ENCODE measurements around the gene ERBB4. TPM values are rescaled to one million over a fixed set of nuclear protein-coding genes. Genes with fewer than 3 reads are reported as not detected.

ERBB4 gene
- total and polyA plus RNA-seq, 2 of the 8 experiments (the other 6 are each of a cell fraction or from before 2014, with no cell fraction given): 0.34 to 1.3 TPM

- WGBS, 2 experiments (ENCODE audit: extremely low coverage in 1 of 2, insufficient coverage in 1 of 2, insufficient read length in 1 of 2, insufficient replicate concordance in 2 of 2, low coverage in 1 of 2, low lambda C conversion rate in 2 of 2, missing lambda C conversion rate in 1 of 2): 87% methylated on average over 2 of the region's 2 CpGs; no CpG with 5 or more reads in 1 of the 2 experiments
- CTCF ChIA-PET (ENCODE audit: partially characterized antibody): no interaction called here
Measured at GRCh38 chr2:211903961-211904360, 634.6 kb downstream of the ERBB4 start.

More at GRCh38 chr2:211903961-211904360, 634.6 kb downstream of the ERBB4 start:
- POLR2A ChIA-PET (ENCODE audit: partially characterized antibody): no interaction called here
- Histone ChIP-seq H3K9ac (replicated peaks in 1 of 4; ENCODE audit: extremely low read depth in 1 of 4, low read depth in 3 of 4, low read length in 3 of 4) (no peak overlapping the region), H4K91ac (replicated peaks; ENCODE audit: insufficient read length, low read length) (no peak overlapping the region), H3K36me3 (ENCODE audit: control insufficient read depth in 2 of 4, insufficient read depth in 4 of 4, low read length in 3 of 4) (no peaks in the 10 kb centered on the region), H2AFZ (ENCODE audit: low read length) (no peak overlapping the region), H2BK20ac (ENCODE audit: low read length) (no peak overlapping the region), H3K18ac (ENCODE audit: extremely low read depth, low read length) (no peak overlapping the region), H2BK12ac (ENCODE audit: low read depth, low read length) (no peak overlapping the region), H2AK5ac (ENCODE audit: low read depth, low read length) (no peak overlapping the region), H4K5ac (ENCODE audit: insufficient read length, low read depth, low read length) (no peak overlapping the region), H2BK15ac (ENCODE audit: low read length) (no peak overlapping the region), H3K9me3 (ENCODE audit: insufficient read depth in 2 of 2, low read depth in 1 of 2, low read length in 1 of 2) (no peaks in the 10 kb centered on the region), H2BK120ac (replicated peaks; ENCODE audit: low read depth, low read length) (no peak overlapping the region), H3K23me2 (ENCODE audit: low read depth, low read length) (no peaks in the 10 kb centered on the region), H3K27ac (ENCODE audit: low read depth, low read length) (no peak overlapping the region), H2BK5ac (ENCODE audit: low read depth, low read length) (no peak overlapping the region), H3K4me3 (ENCODE audit: extremely low read depth in 1 of 4, insufficient read depth in 2 of 4, low read depth in 3 of 4, low read length in 4 of 4) (no peak overlapping the region), H3K79me2 (ENCODE audit: control insufficient read depth in 1 of 2, insufficient read depth in 2 of 2, low read length in 2 of 2) (no peaks in the 10 kb centered on the region), H3K4ac (replicated peaks; ENCODE audit: insufficient read length, low read depth, low read length) (no peak overlapping the region), H3K4me1 (replicated peaks in 1 of 4; ENCODE audit: control insufficient read depth in 3 of 4, insufficient read depth in 4 of 4, low read length in 3 of 4) (no peaks in the 10 kb centered on the region), H3K79me1 (ENCODE audit: low read depth, low read length) (no peaks in the 10 kb centered on the region), H4K8ac (ENCODE audit: extremely low read depth, insufficient read depth, low read length) (no peak overlapping the region), H3K56ac (replicated peaks; ENCODE audit: insufficient read length, low read depth, low read length) (no peak overlapping the region), H4K20me1 (replicated peaks in 1 of 2; ENCODE audit: control insufficient read depth in 1 of 2, insufficient read depth in 2 of 2, low read length in 2 of 2) (no peaks in the 10 kb centered on the region), H3K23ac (ENCODE audit: insufficient read length) (no peak overlapping the region), H3K14ac (ENCODE audit: insufficient read length) (no peak overlapping the region), H3K27me3 (replicated peaks in 1 of 4; ENCODE audit: control insufficient read depth in 3 of 4, extremely low read depth in 1 of 4, insufficient read depth in 3 of 4, low read length in 3 of 4) (no peaks in the 10 kb centered on the region), H3K4me2 (ENCODE audit: insufficient read depth in 1 of 2, low read depth in 2 of 2, low read length in 2 of 2) (no peak overlapping the region)
- FAIRE-seq (no peak), DNase-seq (ENCODE audit: low read depth in 1 of 2, low spot score in 2 of 2) (no peak)
- TF ChIP-seq, protein P1, sequence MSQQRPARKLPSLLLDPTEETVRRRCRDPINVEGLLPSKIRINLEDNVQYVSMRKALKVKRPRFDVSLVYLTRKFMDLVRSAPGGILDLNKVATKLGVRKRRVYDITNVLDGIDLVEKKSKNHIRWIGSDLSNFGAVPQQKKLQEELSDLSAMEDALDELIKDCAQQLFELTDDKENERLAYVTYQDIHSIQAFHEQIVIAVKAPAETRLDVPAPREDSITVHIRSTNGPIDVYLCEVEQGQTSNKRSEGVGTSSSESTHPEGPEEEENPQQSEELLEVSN (IDR thresholded peaks at IDR 0.05): no peak
- TF ChIP-seq SIX5 (IDR thresholded peaks at IDR 0.05; ENCODE audit: low read depth, low read length) (no peak), CBX8 (IDR thresholded peaks at IDR 0.05; ENCODE audit: borderline replicate concordance, low read depth, low read length) (no peak), EGR1 (IDR thresholded peaks at IDR 0.05; ENCODE audit: borderline replicate concordance, low read depth, low read length) (no peak)
- TF ChIP-seq, protein P2, sequence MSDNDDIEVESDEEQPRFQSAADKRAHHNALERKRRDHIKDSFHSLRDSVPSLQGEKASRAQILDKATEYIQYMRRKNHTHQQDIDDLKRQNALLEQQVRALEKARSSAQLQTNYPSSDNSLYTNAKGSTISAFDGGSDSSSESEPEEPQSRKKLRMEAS (IDR thresholded peaks at IDR 0.05): no peak
